Central memory CD8-positive, alpha-beta T cell (primary cell): Measurements from ENCODE around the gene NID2.

Source experiments
- ATAC-seq: fragments of 150-1000 bp; cut with Tn5 transposase; replicated peaks from 2 replicates; pipeline ENCODE4 v1.10.0; 2022; ENCODE audit warnings: mild to moderate bottlenecking, moderate FRiP score, moderate number of reproducible peaks; ENCODE audit not compliant: poor library complexity, severe bottlenecking; ENCODE audit errors: extremely low read depth
- DNase-seq, 2 donors: peaks; one replicate each; pipeline ENCODE4 v3.0.0; 2021; ENCODE audit warnings: low spot score in 2 of 2
- H3K27ac Mint-ChIP-seq: one replicate; pipeline ENCODE4 v1.8.0; 2022; ENCODE audit warnings: low read depth, mild to moderate bottlenecking, moderate library complexity, mixed read lengths
- H3K27me3 Mint-ChIP-seq: one replicate; pipeline ENCODE4 v1.8.0; 2022; ENCODE audit warnings: mixed read lengths
- H3K36me3 Mint-ChIP-seq: one replicate; pipeline ENCODE4 v1.8.0; 2022; ENCODE audit warnings: mild to moderate bottlenecking, moderate library complexity, mixed read lengths; ENCODE audit not compliant: insufficient read depth
- H3K4me1 Mint-ChIP-seq: one replicate; pipeline ENCODE4 v1.8.0; 2022; ENCODE audit warnings: mixed read lengths
- H3K4me3 Mint-ChIP-seq: one replicate; pipeline ENCODE4 v1.8.0; 2022; ENCODE audit warnings: mild to moderate bottlenecking, moderate library complexity, mixed read lengths
- H3K9me3 Mint-ChIP-seq: one replicate; pipeline ENCODE4 v1.8.0; 2022; ENCODE audit warnings: mixed read lengths

Gene NID2

DNA sequence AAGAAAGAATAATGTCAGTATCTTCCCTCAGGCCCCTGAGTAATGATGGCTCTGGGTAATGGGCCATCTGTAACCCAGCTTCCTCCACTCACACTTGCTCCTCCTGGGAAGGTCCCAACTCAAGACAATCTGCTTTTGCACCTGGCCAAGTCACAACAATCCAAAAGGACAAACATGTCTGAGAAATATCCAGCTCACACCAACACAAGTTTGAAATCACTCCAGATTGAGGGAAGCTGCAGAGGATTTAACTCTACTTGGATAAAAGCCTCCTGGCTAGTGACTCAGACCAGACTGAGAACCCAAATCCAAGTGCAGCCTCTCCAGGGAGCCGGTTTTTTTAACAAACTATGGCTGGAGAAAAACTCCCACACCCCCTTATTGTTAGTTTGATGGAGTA, 45.3 kb downstream of the NID2 start:
- H3K4me3 Mint-ChIP-seq = no peak overlapping the region
- ATAC-seq (no peak), DNase-seq (no peak)
- no peak overlapping the region for H3K27ac Mint-ChIP-seq
- no peaks in the 10 kb centered on the region for H3K27me3 Mint-ChIP-seq
- H3K4me1 Mint-ChIP-seq = peaks cover 6% of the 10 kb centered on the region
- no peaks in the 10 kb centered on the region for H3K9me3 Mint-ChIP-seq
- H3K36me3 Mint-ChIP-seq = peaks cover 1% of the 10 kb centered on the region

DNA sequence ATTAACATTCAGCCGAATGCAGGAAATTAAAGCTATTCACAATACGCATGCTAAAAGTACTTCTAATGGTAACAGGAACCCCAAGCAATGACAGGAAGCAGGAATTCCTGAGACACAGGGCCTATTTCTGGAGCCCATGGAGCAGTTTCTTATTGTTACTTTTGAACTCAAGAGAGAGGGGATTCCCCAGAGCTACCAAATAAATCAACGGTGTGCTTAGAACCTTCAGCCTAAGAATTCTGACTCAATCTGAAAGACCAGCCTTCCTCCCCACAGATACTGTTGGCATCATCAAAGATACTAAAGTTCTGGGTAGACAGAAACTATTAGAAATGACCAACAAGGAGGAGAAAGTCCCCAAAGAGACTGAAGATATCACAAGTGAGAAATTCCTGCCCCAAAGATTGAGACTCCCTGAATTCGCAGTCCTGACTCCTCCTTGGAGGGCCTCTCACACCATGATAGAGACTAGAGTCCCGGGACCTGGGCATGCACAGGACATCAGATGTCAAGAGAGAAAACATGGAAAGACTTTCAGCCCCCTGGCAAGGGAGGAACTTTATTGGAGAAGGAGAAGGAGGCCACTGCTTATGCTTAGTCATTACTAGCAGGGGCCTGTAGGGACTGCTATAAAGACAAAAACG, 46.8 kb downstream of the NID2 start:
- no peak overlapping the region for H3K27ac Mint-ChIP-seq
- H3K4me3 Mint-ChIP-seq = no peak overlapping the region
- no peak for DNase-seq
- H3K27me3 Mint-ChIP-seq = peaks cover under 1% of the 10 kb centered on the region
- no peaks in the 10 kb centered on the region for H3K9me3 Mint-ChIP-seq
- no peaks in the 10 kb centered on the region for H3K36me3 Mint-ChIP-seq
- ATAC-seq = no peak
- H3K4me1 Mint-ChIP-seq = peaks cover 6% of the 10 kb centered on the region

DNA sequence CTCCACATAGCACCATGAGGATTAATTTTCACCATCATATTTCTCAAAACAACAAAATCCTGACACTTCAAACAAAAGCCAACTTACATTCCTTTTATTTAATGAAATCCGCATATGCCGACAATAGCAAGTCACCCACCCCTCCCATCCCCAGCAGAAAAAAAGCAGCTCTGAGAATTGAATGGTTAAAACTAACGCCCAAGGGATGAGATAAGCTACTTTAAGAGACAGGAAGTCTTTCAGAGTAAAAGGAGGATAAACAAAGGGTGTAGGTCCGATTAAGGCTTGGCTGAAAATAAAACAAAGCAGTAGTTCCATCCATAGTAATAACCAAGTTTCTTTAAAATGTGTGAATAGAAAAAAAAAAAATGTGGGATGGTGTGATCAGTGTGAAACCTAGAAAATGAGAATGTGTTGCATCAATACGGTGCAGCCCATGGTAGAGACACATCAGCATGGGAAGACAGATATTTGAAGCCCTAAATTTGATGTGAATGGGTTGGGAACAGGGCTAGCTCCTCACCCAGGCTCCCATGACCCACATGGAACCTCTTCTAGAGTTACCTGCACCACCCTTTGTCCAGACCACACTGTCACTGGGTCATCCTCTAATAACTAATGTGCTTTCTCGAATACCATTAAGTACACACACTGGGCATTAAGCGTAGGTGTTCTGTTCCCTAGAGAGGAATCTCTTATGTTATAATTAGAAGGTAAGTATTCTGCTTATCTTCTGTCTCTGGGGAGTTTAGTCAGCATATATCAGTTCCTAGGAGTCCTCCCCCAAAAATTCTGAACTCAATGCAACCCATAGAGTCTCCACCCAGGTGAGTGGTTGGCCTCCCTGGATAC, 47.8 kb downstream of the NID2 start:
- peaks cover 6% of the 10 kb centered on the region for H3K4me1 Mint-ChIP-seq
- no peaks in the 10 kb centered on the region for H3K36me3 Mint-ChIP-seq
- no peak overlapping the region for H3K27ac Mint-ChIP-seq
- no peak overlapping the region for H3K4me3 Mint-ChIP-seq
- H3K27me3 Mint-ChIP-seq = peaks cover 7% of the 10 kb centered on the region
- no peaks in the 10 kb centered on the region for H3K9me3 Mint-ChIP-seq
- no peak for ATAC-seq
- DNase-seq = no peak

DNA sequence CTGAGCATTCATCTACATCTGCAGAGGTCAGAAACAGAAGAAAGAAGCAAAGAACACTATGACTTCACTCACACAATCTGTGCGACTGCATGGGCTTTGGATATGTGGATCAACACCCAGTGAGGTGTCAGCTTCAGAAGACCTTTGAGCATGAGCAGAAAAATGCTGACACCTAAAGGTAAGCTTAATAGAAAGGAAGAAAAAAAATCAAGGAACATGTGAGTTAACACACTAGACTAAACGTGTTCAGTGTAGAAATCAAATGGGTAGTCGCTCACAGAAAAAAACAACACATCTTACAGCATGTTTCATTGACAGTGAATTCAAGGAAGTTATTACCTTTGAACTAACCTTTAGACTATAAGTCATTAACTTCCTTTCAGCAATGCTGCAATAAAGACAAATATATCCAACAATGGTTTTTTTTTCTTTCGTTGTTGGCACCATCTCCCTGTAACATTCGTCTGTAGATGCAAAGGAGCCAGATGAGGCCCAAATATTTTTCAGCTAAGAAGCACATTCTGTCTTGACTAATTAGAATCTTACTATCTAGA, 48.6 kb downstream of the NID2 start:
- Mint-ChIP-seq H3K4me3 (no peak overlapping the region), H3K27ac (no peak overlapping the region), H3K4me1 (peaks cover 6% of the 10 kb centered on the region), H3K36me3 (no peaks in the 10 kb centered on the region), H3K9me3 (no peaks in the 10 kb centered on the region), H3K27me3 (peaks cover 7% of the 10 kb centered on the region)
- DNase-seq (no peak), ATAC-seq (no peak)

DNA sequence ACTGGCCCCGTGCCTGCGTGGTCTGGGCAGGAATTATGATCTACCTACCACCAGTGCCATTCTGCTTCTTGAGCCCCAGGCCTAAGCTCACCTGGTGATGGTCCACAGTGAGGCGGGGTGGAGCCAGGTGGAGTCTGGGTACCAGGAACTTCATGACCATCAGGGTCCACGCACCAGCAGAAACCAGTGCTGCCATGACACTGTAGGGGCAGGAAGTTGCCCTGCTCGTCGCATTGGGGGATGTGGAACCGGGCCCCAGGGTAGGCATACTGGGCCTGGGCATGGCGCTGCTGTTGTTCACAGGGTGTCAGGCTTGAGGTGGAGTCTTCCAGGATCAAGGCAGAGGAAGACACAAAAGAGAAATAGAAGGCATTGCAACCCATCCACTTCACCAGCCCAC, 49.9 kb downstream of the NID2 start:
- H3K4me3 Mint-ChIP-seq = no peak overlapping the region
- ATAC-seq (no peak), DNase-seq (no peak)
- H3K9me3 Mint-ChIP-seq = no peaks in the 10 kb centered on the region
- peaks cover 7% of the 10 kb centered on the region for H3K27me3 Mint-ChIP-seq
- H3K27ac Mint-ChIP-seq = no peak overlapping the region
- H3K4me1 Mint-ChIP-seq = peaks cover 10% of the 10 kb centered on the region
- peaks cover 2% of the 10 kb centered on the region for H3K36me3 Mint-ChIP-seq

DNA sequence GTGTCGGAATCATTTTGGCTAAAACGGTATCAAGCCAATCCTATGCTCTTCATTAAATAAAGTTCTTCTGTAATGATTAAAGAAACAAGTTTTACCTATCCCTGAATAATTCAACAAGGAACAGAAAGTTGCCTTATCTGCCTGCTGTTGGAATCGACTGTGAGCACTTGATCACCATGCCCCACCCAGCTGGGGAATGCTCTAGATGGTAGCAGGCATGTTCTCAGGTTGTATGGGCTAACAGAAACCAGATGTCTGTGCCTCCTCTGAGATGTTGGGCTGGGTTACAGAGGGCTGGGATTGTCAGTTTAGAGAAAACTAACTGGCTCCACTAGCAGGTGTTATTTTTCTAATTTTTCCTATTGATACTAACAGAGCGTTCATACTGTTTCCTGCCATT, 50.6 kb downstream of the NID2 start:
- H3K9me3 Mint-ChIP-seq = no peaks in the 10 kb centered on the region
- no peak overlapping the region for H3K27ac Mint-ChIP-seq
- H3K27me3 Mint-ChIP-seq = peaks cover 7% of the 10 kb centered on the region
- ATAC-seq (no peak), DNase-seq (no peak)
- H3K36me3 Mint-ChIP-seq = peaks cover 3% of the 10 kb centered on the region
- H3K4me1 Mint-ChIP-seq = peaks cover 11% of the 10 kb centered on the region
- H3K4me3 Mint-ChIP-seq = no peak overlapping the region

DNA sequence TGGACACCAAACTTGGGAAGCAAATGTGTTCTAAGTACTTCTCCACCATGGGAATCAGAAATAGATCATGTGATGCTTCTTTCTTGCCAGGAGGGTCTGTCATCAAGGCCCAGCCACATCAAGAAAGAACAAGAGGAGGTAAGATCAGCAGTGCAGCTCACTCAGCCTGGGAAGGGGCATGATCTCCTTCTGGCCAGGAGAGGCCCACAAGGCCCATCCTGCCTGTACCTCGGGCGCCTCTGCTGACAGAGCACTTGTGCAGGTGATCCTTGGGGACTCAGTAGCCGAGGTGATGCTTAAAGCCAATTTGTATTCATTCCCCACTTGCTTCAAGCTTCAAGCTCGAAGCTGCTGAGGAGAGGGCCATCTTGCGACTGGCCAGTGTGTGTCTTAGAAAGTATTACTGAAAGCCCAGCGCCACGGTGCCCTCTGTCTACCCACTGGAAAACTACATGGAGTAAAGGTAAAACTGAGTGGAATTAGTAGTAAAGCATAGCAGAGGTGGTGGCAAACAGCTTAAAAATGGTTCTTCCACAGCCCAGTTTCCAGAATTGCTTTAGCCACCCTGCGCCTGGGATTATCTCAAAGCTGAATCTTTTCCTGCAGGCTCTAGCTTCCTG, 53.3 kb downstream of the NID2 start:
- Mint-ChIP-seq H3K27me3 (peaks cover 7% of the 10 kb centered on the region), H3K27ac (no peak overlapping the region), H3K4me1 (peaks cover 5% of the 10 kb centered on the region), H3K36me3 (peaks cover 8% of the 10 kb centered on the region), H3K9me3 (no peaks in the 10 kb centered on the region), H3K4me3 (no peak overlapping the region)
- ATAC-seq = no peak
- no peak for DNase-seq

DNA sequence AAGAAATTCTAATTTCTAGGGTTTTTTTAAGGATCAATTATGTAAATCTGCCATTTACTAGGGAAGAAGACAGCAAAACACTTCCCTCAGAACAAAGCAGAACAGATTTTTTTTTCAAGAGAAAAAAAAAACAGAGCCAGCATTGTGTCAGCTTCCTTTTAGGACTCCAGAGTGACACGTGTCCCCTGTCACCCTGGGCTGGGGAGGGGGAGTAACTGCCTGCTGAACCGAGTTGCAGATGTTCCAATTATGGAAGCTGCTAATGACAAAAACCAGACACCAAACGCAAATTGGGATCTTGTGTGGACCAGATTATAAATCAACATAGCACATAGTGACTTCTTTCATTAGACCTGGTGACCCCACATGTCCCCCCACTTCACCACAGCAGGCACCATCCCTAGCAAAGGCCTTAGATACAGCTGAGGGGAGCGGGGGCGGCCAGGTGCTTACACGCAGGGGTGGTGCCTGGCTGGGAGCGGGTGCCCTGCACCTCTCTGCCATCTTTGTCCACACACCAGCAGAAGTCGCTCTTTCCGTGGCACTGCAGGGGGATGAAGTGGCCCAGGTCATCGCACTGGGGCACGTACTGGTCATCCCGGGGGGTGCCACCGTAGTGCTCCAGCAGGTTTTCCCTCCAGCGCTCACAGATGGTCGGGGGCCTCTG, 54.1 kb downstream of the NID2 start:
- peaks cover 5% of the 10 kb centered on the region for H3K4me1 Mint-ChIP-seq
- no peak overlapping the region for H3K4me3 Mint-ChIP-seq
- H3K27ac Mint-ChIP-seq = no peak overlapping the region
- ATAC-seq = no peak
- peaks cover 12% of the 10 kb centered on the region for H3K36me3 Mint-ChIP-seq
- no peak for DNase-seq
- peaks cover 7% of the 10 kb centered on the region for H3K27me3 Mint-ChIP-seq
- no peaks in the 10 kb centered on the region for H3K9me3 Mint-ChIP-seq

DNA sequence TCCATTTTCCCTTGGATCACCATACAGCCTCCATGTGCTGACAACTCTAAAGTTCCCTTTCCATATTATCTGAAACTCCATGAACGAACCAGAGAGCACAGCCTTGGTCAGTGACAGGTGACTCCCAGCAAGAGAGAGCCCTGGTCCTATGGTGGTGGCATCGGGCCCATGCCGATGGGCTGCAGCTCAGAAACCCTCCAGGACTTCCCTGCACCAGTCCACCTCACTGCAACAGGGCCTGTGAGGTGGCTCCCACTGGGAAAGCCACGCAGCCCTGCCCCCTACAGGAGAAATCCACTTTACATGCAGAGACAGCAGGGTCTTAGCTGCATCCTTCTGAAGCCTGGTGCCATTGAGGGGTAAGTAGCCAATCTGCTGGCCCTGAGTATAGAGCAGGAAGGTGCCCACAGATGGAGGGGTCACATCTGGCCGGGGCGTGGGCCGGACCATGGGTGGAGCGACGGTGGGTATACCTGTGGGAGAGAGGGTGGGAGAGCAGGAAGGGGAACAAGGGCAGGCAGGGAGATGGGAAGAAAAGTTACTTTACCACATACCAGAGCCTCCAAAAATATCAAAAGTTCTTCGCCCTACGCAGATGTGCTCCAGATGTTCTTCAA, 54.8 kb downstream of the NID2 start:
- peaks cover 14% of the 10 kb centered on the region for H3K36me3 Mint-ChIP-seq
- DNase-seq (no peak), ATAC-seq (no peak)
- H3K4me1 Mint-ChIP-seq = peaks cover 5% of the 10 kb centered on the region
- no peak overlapping the region for H3K27ac Mint-ChIP-seq
- peaks cover 7% of the 10 kb centered on the region for H3K27me3 Mint-ChIP-seq
- H3K9me3 Mint-ChIP-seq = no peaks in the 10 kb centered on the region
- no peak overlapping the region for H3K4me3 Mint-ChIP-seq

DNA sequence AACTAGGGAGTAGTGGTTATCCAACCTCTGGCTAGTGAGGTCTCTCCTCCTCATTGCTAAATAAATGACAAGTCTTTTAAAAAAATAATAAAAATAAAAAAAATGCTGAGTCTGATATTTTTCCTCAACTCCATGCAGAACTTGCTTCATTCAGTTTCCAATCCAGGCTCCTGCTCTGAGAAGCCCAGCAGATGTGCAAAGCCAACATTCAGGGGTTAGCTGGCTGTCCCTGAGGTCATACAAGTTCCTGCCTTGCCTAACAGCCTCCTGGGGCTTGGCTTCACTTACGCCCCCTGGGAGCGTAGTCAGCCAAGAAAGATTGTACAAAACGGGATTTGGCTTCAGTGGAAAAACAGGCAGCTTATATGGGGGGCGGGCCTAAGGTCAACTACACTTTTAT, 56.2 kb downstream of the NID2 start:
- Mint-ChIP-seq H3K4me3 (no peak overlapping the region), H3K27ac (no peak overlapping the region), H3K27me3 (peaks cover 7% of the 10 kb centered on the region), H3K9me3 (no peaks in the 10 kb centered on the region), H3K4me1 (peaks cover 5% of the 10 kb centered on the region), H3K36me3 (peaks cover 17% of the 10 kb centered on the region)
- no peak for ATAC-seq
- DNase-seq = no peak

DNA sequence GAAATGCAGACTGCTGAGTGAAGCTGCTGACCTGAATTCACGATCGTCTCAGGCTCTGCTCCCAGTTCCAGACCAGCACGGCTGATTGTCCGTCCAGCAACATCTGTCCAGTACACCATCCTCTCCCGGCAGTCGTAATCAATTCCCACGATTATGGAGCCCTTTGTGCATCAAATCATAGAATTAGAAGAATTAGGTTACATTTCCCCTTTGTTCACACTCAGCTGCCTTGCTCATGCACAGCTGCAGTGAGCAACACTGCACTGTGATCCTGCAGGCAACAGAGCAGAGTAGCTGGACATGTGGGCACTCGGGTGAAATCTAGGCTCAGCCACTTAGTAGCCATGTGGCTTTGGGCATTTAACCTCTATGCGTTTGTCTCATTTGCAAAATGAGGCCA, 57.3 kb downstream of the NID2 start:
- DNase-seq (no peak), ATAC-seq (no peak)
- no peak overlapping the region for H3K4me3 Mint-ChIP-seq
- H3K4me1 Mint-ChIP-seq = peaks cover 5% of the 10 kb centered on the region
- H3K9me3 Mint-ChIP-seq = no peaks in the 10 kb centered on the region
- H3K27me3 Mint-ChIP-seq = peaks cover under 1% of the 10 kb centered on the region
- peaks cover 17% of the 10 kb centered on the region for H3K36me3 Mint-ChIP-seq
- no peak overlapping the region for H3K27ac Mint-ChIP-seq

DNA sequence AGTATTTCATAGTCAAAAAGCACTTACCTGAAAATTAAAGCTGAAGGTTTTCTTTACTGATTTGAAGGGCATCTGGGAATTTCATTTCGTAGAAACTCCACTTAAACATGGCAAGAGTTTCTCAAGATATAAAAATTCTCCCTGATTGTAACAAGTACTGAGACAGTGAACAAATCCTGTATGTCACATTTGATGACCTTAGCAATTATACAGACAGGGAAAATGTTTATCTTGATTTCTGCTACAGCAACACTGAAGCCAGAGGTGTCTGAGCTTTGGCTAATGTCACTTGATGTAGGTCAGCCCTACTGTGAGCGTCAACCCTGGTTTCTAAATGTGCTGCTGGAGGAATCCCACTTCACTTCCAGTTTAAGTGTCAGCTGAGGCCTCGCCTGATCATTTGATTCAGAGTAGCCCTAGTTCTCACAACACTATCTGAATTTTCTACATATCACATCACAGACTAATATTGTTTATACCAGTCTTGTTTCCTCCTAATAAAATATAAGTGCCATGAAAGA, 58.6 kb downstream of the NID2 start:
- no peak overlapping the region for H3K4me3 Mint-ChIP-seq
- ATAC-seq = no peak
- peaks cover 5% of the 10 kb centered on the region for H3K4me1 Mint-ChIP-seq
- H3K36me3 Mint-ChIP-seq = peaks cover 25% of the 10 kb centered on the region
- H3K27me3 Mint-ChIP-seq = no peaks in the 10 kb centered on the region
- H3K9me3 Mint-ChIP-seq = no peaks in the 10 kb centered on the region
- no peak overlapping the region for H3K27ac Mint-ChIP-seq
- no peak for DNase-seq
